ENCODE measurements around the gene PSTK. TPM values are rescaled to one million over a fixed set of nuclear protein-coding genes. Genes with fewer than 3 reads are reported as not detected.

Gene PSTK
- total RNA-seq, 4 donors from 2014 or later = 2.5 to 3.0 (median 2.6) TPM

DNA sequence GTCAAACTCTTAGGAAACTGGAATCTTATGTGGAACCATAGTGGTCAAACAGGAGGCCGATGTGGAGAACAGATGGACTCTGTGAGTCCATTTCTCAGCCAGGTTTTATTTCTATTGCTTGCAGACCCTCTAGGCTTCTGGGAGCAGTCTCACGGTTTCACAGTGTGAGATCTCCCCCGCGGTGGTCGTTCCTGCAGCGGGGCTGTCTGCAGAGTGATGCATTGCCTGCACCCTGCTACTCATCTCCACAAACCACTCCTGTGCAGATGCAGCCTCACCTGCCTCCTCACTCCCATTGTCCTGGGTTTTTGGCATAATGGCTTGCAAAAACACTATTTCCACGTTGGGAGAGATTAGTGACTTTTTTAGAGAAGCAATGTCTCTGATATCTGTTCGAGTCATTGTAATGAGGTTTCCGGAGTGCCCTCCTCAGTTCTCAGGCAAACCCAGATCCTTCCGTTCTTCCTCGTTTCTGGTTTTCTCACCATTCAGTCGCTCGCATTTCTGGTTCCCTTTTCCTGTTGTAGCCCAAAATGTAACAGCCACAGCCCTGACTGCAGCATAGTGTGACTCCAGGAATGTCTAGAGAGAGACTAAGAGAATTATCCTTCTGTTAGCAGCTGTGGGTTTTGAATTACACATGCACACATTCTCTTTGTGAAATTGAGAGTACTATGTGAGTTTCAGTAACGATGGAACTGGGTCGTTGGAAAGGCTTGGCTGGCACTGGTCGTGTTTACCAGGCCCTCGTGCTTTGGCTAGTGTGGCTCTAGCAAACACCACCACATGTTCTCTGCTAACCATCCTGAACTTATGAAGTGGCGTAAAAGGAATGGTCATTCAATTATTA is 58.8 kb downstream of the PSTK start:
- peaks cover 0 to 80% (median 0%) of the 10 kb centered on the region in 3 donors for H3K36me3 ChIP-seq
- no peak for TF ChIP-seq POLR2A (IDR thresholded peaks at IDR 0.05)
- TF ChIP-seq, protein P1, sequence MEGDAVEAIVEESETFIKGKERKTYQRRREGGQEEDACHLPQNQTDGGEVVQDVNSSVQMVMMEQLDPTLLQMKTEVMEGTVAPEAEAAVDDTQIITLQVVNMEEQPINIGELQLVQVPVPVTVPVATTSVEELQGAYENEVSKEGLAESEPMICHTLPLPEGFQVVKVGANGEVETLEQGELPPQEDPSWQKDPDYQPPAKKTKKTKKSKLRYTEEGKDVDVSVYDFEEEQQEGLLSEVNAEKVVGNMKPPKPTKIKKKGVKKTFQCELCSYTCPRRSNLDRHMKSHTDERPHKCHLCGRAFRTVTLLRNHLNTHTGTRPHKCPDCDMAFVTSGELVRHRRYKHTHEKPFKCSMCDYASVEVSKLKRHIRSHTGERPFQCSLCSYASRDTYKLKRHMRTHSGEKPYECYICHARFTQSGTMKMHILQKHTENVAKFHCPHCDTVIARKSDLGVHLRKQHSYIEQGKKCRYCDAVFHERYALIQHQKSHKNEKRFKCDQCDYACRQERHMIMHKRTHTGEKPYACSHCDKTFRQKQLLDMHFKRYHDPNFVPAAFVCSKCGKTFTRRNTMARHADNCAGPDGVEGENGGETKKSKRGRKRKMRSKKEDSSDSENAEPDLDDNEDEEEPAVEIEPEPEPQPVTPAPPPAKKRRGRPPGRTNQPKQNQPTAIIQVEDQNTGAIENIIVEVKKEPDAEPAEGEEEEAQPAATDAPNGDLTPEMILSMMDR (IDR thresholded peaks at IDR 0.05) = no peak
- H3K27ac ChIP-seq = no peak overlapping the region
- no peaks in the 10 kb centered on the region for H3K9me3 ChIP-seq
- no peak overlapping the region for H3K4me3 ChIP-seq
- no peak for DNase-seq
- H3K4me1 ChIP-seq = no peaks in the 10 kb centered on the region
- H3K27me3 ChIP-seq = no peaks in the 10 kb centered on the region
- 72 to 78% methylated on average over 18 of the region's 18 CpGs for WGBS, 2 donors
- intact Hi-C loops (cut with DNase I) = no loop called here

DNA sequence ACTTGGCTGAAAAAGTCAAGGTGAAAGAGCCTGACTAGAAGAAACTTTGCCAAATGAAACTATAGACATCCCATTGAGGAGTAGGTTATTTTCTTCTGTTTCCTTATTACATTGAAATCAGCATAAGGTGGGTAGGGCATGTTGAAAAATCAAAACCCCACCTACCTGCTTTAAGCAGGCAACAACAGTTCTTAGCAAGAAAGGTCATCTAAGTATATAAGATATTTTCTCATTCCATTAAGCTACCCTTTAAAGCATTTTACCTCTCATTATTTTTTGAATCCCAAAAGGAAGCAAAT is 59.4 kb downstream of the PSTK start:
- intact Hi-C loops (cut with DNase I) = no loop called here
- peaks cover 0 to 82% (median 0%) of the 10 kb centered on the region in 3 donors for H3K36me3 ChIP-seq
- TF ChIP-seq, protein P1 (IDR thresholded peaks at IDR 0.05) = no peak
- no peak for TF ChIP-seq POLR2A (IDR thresholded peaks at IDR 0.05)

More for the DNA sequence above, 59.4 kb downstream of the PSTK start:
- H3K9me3 ChIP-seq = no peaks in the 10 kb centered on the region
- no peak overlapping the region for H3K4me3 ChIP-seq
- H3K4me1 ChIP-seq = no peaks in the 10 kb centered on the region
- H3K27ac ChIP-seq = no peak overlapping the region
- DNase-seq = no peak
- H3K27me3 ChIP-seq = no peaks in the 10 kb centered on the region

Other genes with a start within 250 kb of the PSTK start
- gene CUZD1, start 134.5 kb upstream of the PSTK start, total RNA-seq = under 1 TPM in 2 of 4 donors, not detected in 2; 0.42 to 0.76 TPM
- gene FAM24B, start 100.8 kb upstream of the PSTK start, total RNA-seq = 1 to 10 TPM in 2 of 4 donors, not detected in 2; 2.3 to 4.2 TPM
- not detected for gene FAM24A, start 69.8 kb upstream of the PSTK start, total RNA-seq
- 1 to 10 TPM; 4.0 to 7.6 (median 4.6) TPM for gene C10orf88, start 26.2 kb upstream of the PSTK start, total RNA-seq
- 10 to 100 TPM in 1 of 4 donors, 1 to 10 TPM in 3; 2.9 to 12.0 (median 5.7) TPM for gene IKZF5, start 28.4 kb downstream of the PSTK start, total RNA-seq
- 10 to 100 TPM in 2 of 4 donors, 1 to 10 TPM in 2; 7.5 to 13.5 (median 10.4) TPM for gene ACADSB, start 28.6 kb downstream of the PSTK start, total RNA-seq
- gene HMX3, start 155.6 kb downstream of the PSTK start, total RNA-seq = not detected
- gene HMX2, start 167.7 kb downstream of the PSTK start, total RNA-seq = not detected
- 100 to 1,000 TPM in 2 of 4 donors, 10 to 100 TPM in 2; 84.3 to 121 (median 100) TPM for gene BUB3, start 174.0 kb downstream of the PSTK start, total RNA-seq